Neural cell (in vitro differentiated cells): Measurements from ENCODE around the gene FSTL5.

Source experiments
- CTCF ChIP-seq: fragments of 450-650 bp; IDR thresholded peaks from 2 replicates; pipeline ENCODE4 v1.5.1; 2014; ENCODE audit warnings: antibody characterized with exemption, mild to moderate bottlenecking, moderate library complexity; ENCODE audit not compliant: poor library complexity, severe bottlenecking
- EZH2 ChIP-seq: fragments of 200-600, 300-800 bp; shearing (Covaris generic), sonication (generic); IDR thresholded peaks from 2 replicates; pipeline ENCODE4 v1.6.1; 2014; ENCODE audit warnings: antibody characterized with exemption, low read length, borderline replicate concordance, mild to moderate bottlenecking; ENCODE audit not compliant: insufficient read depth, poor library complexity, severe bottlenecking
- MXI1 ChIP-seq: fragments of 450-650 bp; conservative IDR thresholded peaks from 2 replicates; pipeline ENCODE4 v1.6.1; 2014; ENCODE audit warnings: antibody characterized with exemption, mild to moderate bottlenecking; ENCODE audit not compliant: poor library complexity, severe bottlenecking
- SMC3 ChIP-seq: fragments of 450-650 bp; conservative IDR thresholded peaks from 2 replicates; pipeline ENCODE4 v1.6.1; 2014; ENCODE audit warnings: antibody characterized with exemption, mild to moderate bottlenecking, moderate library complexity; ENCODE audit not compliant: poor library complexity
- TAF1 ChIP-seq: IDR thresholded peaks from 2 replicates; pipeline ENCODE4 v1.6.1; 2012; ENCODE audit warnings: low read depth

GRCh38 chr4:161894014-161894413 lies 269.8 kb downstream of the FSTL5 start:
- TF ChIP-seq CTCF (no peak), EZH2 (no peak), TAF1 (no peak), MXI1 (no peak), SMC3 (no peak)
